Aorta (tissue), 5 donors: ENCODE results near the gene TMEM165. TPM values are rescaled to one million over a fixed set of nuclear protein-coding genes. Genes with fewer than 3 reads are reported as not detected.
"Not testable (repeated sequence)": the region's sequence is repeated elsewhere in the genome, so short reads cannot be mapped to it uniquely, and the experiment has no call there.

ENCODE experiments used
- ATAC-seq: fragments of 200-7000 bp; cut with Tn5 transposase; one replicate; pipeline ENCODE4 v1.9.1; 2022; ENCODE audit warnings: moderate library complexity; ENCODE audit not compliant: low FRiP score
- DNase-seq, 2 donors: peaks; one replicate each; pipeline ENCODE4 v3.0.0-alpha.2; 2020
- H3K27ac ChIP-seq, 2 donors: one replicate each; pipeline ENCODE4 v1.5.1; 2013; ENCODE audit warnings: low read length in 2 of 2, mild to moderate bottlenecking in 2 of 2, moderate library complexity in 2 of 2, control low read depth in 1 of 2, inconsistent platforms in 1 of 2, low read depth in 1 of 2
- H3K27me3 ChIP-seq, 2 donors: one replicate each; pipeline ENCODE4 v1.6.1; 2013; ENCODE audit warnings: control low read depth in 1 of 2, low read length in 1 of 2, mild to moderate bottlenecking in 1 of 2, moderate library complexity in 1 of 2; ENCODE audit not compliant: insufficient read depth in 2 of 2, control insufficient read depth in 1 of 2
- H3K36me3 ChIP-seq, 2 donors: one replicate each; pipeline ENCODE4 v1.6.1; 2013; ENCODE audit warnings: control low read depth in 1 of 2, low read length in 1 of 2, mild to moderate bottlenecking in 1 of 2; ENCODE audit not compliant: insufficient read depth in 2 of 2, control insufficient read depth in 1 of 2
- H3K4me1 ChIP-seq, 2 donors: one replicate each; pipeline ENCODE4 v1.6.1; 2013; ENCODE audit warnings: low read length in 2 of 2, control low read depth in 1 of 2, mild to moderate bottlenecking in 1 of 2, moderate library complexity in 1 of 2; ENCODE audit not compliant: insufficient read depth in 2 of 2, control insufficient read depth in 1 of 2
- H3K4me3 ChIP-seq, 2 donors: one replicate each; pipeline ENCODE4 v1.5.1; 2013; ENCODE audit warnings: low read length in 2 of 2, control low read depth in 1 of 2, mild to moderate bottlenecking in 1 of 2
- H3K9me3 ChIP-seq: one replicate; pipeline ENCODE4 v1.6.1; 2013; ENCODE audit warnings: mild to moderate bottlenecking, low read length; ENCODE audit not compliant: control insufficient read depth
- WGBS, 2 donors: extraction: QIAGEN DNeasy Blood & Tissue Kit; methylation state at CpG; one replicate each; pipeline ENCODE4 v1.1.7; 2013; 5-methylcytosine and 5-hydroxymethylcytosine counted together
- intact Hi-C, 2 donors: fragments of 100-400 bp; cut with DNase I; formaldehyde crosslinking; loops; one replicate each; pipeline versions ENCODE4 v1.14.2 to v1.15.0; 2022
- polyA plus RNA-seq, 2 donors: library from polyadenylated mRNA; stranded (reverse); fragments of 200-250 nt; gene quantifications; one replicate each; pipeline ENCODE4 v1.2.3, GENCODE V29; 2013
- total RNA-seq, 2 donors: library from RNA; stranded (reverse); fragmentation: NEBNext Ultra II Directional; extraction: Animal tissue kit (Norgen Biotek cat#: 25700); gene quantifications; one replicate each; pipeline ENCODE4 v1.2.1, GENCODE V29; 2021
- donor health status: healthy with polysubstance abuse.
- donor health status: Bipolar disorder and iron deficiency.
- donor health status: DM: no; HTN: no; CAD: no.
- donor health status: DM: no; HTN: no; CAD: no.
- donor health status: DM: yes; HTN: yes; CAD: no.

TMEM165 gene
- total and polyA plus RNA-seq, 4 donors, result 38.6 to 204 (median 133) TPM

- no peak overlapping the region for H3K27ac ChIP-seq
- ATAC-seq (no peak), DNase-seq (no peak)
- no peaks in the 10 kb centered on the region for H3K9me3 ChIP-seq
- no peak overlapping the region for H3K4me3 ChIP-seq
- intact Hi-C loops, result no loop called here
- 95 to 100% methylated on average over 2 of the region's 2 CpGs for WGBS, 2 donors
- no peaks in the 10 kb centered on the region for H3K36me3 ChIP-seq
- H3K27me3 ChIP-seq, result no peaks in the 10 kb centered on the region
- H3K4me1 ChIP-seq, result no peaks in the 10 kb centered on the region
Observed at GRCh38 chr4:55352726-55353125, 43.0 kb upstream of the TMEM165 start.

- H3K9me3 ChIP-seq, H3K4me1 ChIP-seq, ATAC-seq, H3K27me3 ChIP-seq, H3K4me3 ChIP-seq, DNase-seq, H3K27ac ChIP-seq, H3K36me3 ChIP-seq, intact Hi-C loops: not testable (repeated sequence)
- 94 to 96% methylated on average over 13 of the region's 13 CpGs for WGBS, 2 donors
Observed at GRCh38 chr4:55353228-55353747, 42.5 kb upstream of the TMEM165 start.

DNA sequence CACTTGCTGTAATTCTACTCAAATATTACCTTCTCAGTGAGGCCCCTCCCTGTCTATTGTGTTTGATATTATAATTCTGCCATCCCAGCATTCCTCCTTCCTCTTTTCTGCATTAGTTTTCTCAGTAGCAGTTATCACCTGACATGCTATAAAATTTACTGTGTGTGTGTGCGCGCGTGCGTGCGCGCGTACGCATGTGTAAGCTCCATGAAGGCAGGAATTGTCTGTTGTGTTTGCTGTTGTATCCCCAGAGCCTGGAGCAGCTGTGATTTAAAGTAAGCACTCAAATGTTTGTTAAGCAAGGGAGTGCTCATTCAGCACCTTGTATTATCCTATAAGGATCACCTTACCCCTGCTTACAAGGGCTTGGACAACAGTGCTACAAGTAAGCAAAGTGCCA, 41.1 kb upstream of the TMEM165 start:
- WGBS, 2 donors, result 93 to 94% methylated on average over 8 of the region's 8 CpGs
- no peaks in the 10 kb centered on the region for H3K9me3 ChIP-seq
- ATAC-seq, result no peak
- no peaks in the 10 kb centered on the region for H3K4me1 ChIP-seq
- H3K27ac ChIP-seq, result no peak overlapping the region
- no peaks in the 10 kb centered on the region for H3K36me3 ChIP-seq
- no peaks in the 10 kb centered on the region for H3K27me3 ChIP-seq
- intact Hi-C loops, result no loop called here
- no peak for DNase-seq
- no peak overlapping the region for H3K4me3 ChIP-seq

DNA sequence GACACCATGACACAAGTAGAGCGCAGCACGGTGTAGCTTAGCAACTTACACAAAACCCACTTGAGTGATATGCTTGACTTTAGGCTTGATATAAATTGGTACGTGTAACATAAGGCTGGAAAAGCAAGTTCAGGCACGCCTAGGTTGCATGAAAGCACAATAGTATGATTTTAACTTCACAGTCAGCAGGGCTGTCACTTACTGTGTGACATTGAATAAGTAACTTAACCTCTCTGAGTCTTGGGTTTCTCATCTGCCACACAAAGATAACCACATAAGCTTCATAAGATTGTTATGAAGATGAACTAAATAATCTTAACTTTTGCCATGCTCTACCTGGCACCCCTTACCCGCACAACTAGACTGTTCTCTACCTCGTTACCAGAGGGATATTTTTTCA, 40.2 kb upstream of the TMEM165 start:
- H3K4me3 ChIP-seq, result no peak overlapping the region
- WGBS, 2 donors, result 77 to 80% methylated on average over 6 of the region's 6 CpGs
- H3K9me3 ChIP-seq, result no peaks in the 10 kb centered on the region
- no peaks in the 10 kb centered on the region for H3K36me3 ChIP-seq
- intact Hi-C loops, result no loop called here
- DNase-seq (no peak), ATAC-seq (no peak)
- H3K4me1 ChIP-seq, result no peaks in the 10 kb centered on the region
- no peaks in the 10 kb centered on the region for H3K27me3 ChIP-seq
- no peak overlapping the region for H3K27ac ChIP-seq

DNA sequence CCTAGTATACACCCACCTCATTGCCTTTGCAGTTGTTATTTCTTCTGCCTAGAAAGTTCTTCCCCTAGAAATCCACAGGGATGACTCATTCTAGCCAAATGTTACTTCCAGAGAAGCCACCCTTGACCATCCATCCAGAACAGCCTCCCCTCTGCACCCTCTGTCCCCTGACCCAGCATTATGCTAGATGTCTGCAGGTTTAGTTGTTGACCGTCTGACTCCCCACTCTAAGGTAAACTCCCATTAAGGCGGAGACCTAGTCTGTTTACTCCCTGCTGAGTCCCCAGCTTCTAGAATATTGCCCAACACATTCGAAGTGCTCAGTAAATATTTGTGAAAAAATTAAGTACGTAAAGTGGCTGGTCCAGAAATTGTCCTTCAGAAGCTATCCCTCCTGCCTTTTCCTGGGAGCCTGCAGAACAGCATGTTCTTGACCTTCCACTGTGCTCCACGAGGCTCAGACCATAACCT, 38.7 kb upstream of the TMEM165 start:
- H3K27me3 ChIP-seq, result no peaks in the 10 kb centered on the region
- peak overlapping the region in 1 of 2 donors; percentile 30 for H3K27ac ChIP-seq
- 89 to 95% methylated on average over 5 of the region's 5 CpGs for WGBS, 2 donors

GRCh38 chr4:55358246-55358645, 37.5 kb upstream of the TMEM165 start:
- 97 to 98% methylated on average over 2 of the region's 2 CpGs for WGBS, 2 donors
- no peak for DNase-seq
- H3K4me3 ChIP-seq, result no peak overlapping the region
- H3K27ac ChIP-seq, result peak overlapping the region; percentile 33 to 37
- H3K36me3 ChIP-seq, result no peaks in the 10 kb centered on the region
- H3K9me3 ChIP-seq, result no peaks in the 10 kb centered on the region
- intact Hi-C loops, result loop anchor here in 1 of 2 donors (2.0 kb wide), 1 partner anchor 39 kb away; no protein-coding TSS in a partner anchor
- H3K4me1 ChIP-seq, result no peaks in the 10 kb centered on the region
- no peak for ATAC-seq
- no peaks in the 10 kb centered on the region for H3K27me3 ChIP-seq

More for the DNA sequence above, 38.7 kb upstream of the TMEM165 start:
- H3K4me1 ChIP-seq, result no peaks in the 10 kb centered on the region
- intact Hi-C loops, result no loop called here
- ATAC-seq (no peak), DNase-seq (no peak)
- no peaks in the 10 kb centered on the region for H3K9me3 ChIP-seq
- H3K36me3 ChIP-seq, result no peaks in the 10 kb centered on the region
- H3K4me3 ChIP-seq, result no peak overlapping the region

- ATAC-seq (peak; percentile 89), DNase-seq (no peak)
- Histone ChIP-seq H3K4me1 (no peaks in the 10 kb centered on the region), H3K36me3 (no peaks in the 10 kb centered on the region), H3K4me3 (no peak overlapping the region), H3K27me3 (no peaks in the 10 kb centered on the region), H3K27ac (peak overlapping the region; percentile 17 to 85), H3K9me3 (no peaks in the 10 kb centered on the region)
- WGBS, 2 donors, result 2% methylated on average over 2 of the region's 2 CpGs
- intact Hi-C loops, result loop anchor here in 1 of 2 donors (2.0 kb wide), 1 partner anchor 38 kb away; no protein-coding TSS in a partner anchor
Observed at GRCh38 chr4:55358668-55359067, 37.1 kb upstream of the TMEM165 start.

DNA sequence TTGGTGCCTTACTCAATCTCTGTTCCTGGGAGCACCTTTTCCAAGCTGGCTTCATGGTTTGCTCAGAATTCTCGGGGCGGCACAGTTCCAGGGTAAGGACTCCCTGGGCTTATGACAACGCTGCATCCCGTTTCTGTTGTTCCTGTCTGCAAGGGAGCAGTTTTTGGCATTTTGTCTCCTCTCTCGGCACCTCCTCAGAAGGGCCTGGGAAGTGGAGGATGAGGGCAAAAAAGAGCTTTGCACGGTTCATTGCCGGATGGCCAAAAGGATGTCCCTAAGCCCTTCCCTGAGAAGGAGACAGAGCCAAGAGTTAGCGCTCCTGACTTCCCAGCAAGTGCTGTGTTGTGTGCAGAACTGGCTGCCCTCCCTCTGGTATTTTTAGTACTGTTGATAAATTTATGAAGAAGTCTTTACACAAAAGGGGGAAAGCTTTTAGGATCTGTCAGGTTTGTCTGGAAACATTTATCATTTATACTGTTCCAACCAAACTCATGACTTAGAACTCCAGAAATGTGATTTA, 36.3 kb upstream of the TMEM165 start:
- Histone ChIP-seq H3K27me3 (no peaks in the 10 kb centered on the region), H3K4me1 (no peaks in the 10 kb centered on the region), H3K36me3 (no peaks in the 10 kb centered on the region), H3K9me3 (no peaks in the 10 kb centered on the region), H3K27ac (peak overlapping the region; percentile 85 to 99), H3K4me3 (no peak overlapping the region)
- intact Hi-C loops, result loop anchor here in 1 of 2 donors (2.0 kb wide), 1 partner anchor 37 kb away; no protein-coding TSS in a partner anchor
- WGBS, 2 donors, result 6 to 7% methylated on average over 8 of the region's 8 CpGs
- DNase-seq (peak in 1 of 2 donors; percentile 60), ATAC-seq (peak; percentile 84)

- DNase-seq, ATAC-seq, intact Hi-C loops, H3K9me3 ChIP-seq, H3K4me3 ChIP-seq, H3K36me3 ChIP-seq, H3K4me1 ChIP-seq, H3K27ac ChIP-seq, H3K27me3 ChIP-seq: not testable (repeated sequence)
- WGBS, 2 donors, result 93 to 95% methylated on average over 9 of the region's 9 CpGs
Observed at GRCh38 chr4:55362938-55363337, 32.8 kb upstream of the TMEM165 start.
